HG03135 (cell line): Measurements from ENCODE around the gene FGB.

Experiments
- ATAC-seq: cut with Tn5 transposase; IDR thresholded peaks from one replicate; pipeline ENCODE4 v1.9.1; 2021; ENCODE audit warnings: mild to moderate bottlenecking, moderate library complexity; ENCODE audit not compliant: unreplicated experiment

The FGB gene

DNA sequence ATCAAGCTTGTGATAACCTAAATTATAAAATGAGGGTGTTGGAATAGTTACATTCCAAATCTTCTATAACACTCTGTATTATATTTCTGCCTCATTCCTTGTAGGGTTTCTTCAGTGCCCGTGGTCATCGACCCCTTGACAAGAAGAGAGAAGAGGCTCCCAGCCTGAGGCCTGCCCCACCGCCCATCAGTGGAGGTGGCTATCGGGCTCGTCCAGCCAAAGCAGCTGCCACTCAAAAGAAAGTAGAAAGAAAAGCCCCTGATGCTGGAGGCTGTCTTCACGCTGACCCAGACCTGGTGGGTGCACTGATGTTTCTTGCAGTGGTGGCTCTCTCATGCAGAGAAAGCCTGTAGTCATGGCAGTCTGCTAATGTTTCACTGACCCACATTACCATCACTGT, 2.9 kb downstream of the FGB start:
- ATAC-seq: no peak

GRCh38 chr4:154566639-154567204, 3.9 kb downstream of the FGB start:
- ATAC-seq: no peak

DNA sequence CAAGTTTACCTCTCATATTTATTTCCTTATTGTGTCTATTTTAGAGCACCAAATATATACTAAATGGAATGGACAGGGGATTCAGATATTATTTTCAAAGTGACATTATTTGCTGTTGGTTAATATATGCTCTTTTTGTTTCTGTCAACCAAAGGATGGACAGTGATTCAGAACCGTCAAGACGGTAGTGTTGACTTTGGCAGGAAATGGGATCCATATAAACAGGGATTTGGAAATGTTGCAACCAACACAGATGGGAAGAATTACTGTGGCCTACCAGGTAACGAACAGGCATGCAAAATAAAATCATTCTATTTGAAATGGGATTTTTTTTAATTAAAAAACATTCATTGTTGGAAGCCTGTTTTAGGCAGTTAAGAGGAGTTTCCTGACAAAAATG, 6.2 kb downstream of the FGB start:
- no peak for ATAC-seq

GRCh38 chr4:154569584-154569983, 6.8 kb downstream of the FGB start:
- no peak for ATAC-seq

DNA sequence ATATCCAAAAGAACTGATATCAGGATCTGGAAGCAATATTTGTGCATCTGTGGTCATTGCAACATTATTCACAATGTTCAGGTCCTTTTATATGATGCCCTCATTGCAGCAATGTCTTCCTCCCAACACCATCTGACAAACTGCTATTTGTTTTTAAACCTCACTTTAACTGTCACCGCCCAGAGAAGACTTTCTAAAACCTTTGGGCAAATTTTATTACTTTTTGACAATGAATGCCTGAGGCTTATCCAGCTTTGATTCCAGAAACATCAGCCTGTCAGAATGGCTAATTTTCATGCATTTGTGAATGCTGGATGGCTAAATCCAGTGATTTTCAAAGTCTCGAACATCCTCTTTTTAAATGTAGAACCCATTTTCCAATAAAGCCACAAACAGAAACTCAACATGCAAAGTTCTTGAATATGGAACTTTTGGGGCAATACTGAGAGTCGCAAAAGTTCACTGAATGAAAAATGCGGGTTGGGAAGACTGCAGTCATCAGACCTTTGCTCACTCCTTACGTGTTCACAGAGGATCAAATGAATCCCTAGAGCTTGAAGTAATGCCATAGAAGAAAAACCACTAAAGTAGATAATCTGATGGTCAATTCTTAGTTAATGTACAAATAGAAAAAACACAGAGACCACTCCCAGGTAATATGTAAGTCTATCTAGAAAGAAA, 10.5 kb downstream of the FGB start:
- no peak for ATAC-seq

GRCh38 chr4:154574311-154574710, 11.5 kb downstream of the FGB start:
- ATAC-seq: no peak

DNA sequence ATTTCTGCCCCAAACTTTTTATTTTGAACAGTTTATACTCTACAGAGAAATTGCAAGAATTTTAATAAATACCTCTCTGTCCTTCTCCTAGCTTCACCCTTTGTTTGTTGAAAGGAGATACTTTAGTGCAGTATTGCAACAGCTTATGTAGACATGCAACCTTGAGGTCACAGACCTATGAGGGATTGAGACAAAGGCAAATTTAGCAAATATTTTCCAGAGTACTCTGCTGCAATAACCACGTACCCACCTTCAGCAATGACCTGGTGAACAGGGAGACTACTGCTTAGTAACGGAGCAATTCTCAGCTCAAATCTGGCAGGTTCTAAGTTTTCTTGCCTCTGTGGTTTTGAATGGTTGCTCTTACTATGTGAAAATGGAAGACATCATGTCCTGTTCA, 14.5 kb downstream of the FGB start:
- no peak for ATAC-seq

DNA sequence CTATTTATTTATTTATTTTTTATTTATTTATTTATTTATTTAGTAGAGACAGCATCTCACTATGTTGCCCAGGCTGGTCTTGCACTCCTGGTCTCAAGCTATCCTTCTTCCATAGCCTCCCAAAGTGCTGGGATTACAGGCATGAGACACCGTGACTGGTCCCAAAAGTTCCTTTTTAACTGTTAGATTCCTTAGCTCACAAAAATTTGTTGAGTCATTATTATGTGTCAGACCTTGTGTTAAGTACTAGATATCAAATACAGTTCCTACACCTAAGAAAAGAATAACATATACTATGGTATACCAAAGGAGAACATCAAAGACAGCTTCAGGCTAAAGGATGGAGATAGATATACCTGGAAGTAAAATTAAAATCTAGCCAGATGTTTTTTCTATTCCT, 16.1 kb downstream of the FGB start:
- ATAC-seq: no peak

- no peak for ATAC-seq
Observed at GRCh38 chr4:154579927-154580326, 17.1 kb downstream of the FGB start.

- ATAC-seq: no peak
Observed at GRCh38 chr4:154582723-154583122, 19.9 kb downstream of the FGB start.

DNA sequence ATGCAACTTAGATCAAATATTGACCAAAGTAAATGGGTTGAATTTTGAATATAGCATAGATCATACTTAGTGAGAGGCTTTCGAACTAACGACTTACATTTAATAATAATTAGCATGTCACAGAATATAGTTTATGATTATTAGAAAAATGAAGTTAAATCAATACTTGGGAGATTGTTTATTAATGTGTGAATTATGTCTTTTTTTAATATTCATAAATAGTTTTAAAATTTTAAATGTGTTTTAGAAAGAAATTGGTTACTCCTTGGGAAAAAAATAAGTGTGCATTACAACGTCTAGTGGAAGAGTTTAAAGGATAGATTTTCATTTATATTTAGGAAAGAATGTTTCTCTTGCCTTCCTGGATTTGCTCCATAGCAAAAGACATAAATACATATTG, 20.4 kb downstream of the FGB start:
- no peak for ATAC-seq

DNA sequence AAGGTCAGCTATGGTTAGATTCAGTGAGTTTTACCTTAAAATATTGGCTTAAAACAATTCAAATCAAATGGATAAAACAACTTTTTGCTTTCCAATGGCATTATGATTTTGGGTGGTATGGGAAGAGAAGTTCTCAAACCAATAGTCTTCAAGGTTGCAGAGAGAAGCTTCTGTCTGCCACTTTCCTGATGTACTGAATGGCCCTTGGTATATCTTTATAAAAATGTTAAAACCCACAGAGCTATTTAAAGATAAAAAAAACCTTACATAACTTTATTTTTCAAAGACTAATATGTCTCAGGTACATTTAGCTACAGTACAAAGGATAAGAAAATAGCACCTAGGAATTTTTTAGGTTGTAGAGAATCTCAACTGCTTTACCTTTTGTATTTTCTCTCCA, 20.9 kb downstream of the FGB start:
- ATAC-seq: no peak

DNA sequence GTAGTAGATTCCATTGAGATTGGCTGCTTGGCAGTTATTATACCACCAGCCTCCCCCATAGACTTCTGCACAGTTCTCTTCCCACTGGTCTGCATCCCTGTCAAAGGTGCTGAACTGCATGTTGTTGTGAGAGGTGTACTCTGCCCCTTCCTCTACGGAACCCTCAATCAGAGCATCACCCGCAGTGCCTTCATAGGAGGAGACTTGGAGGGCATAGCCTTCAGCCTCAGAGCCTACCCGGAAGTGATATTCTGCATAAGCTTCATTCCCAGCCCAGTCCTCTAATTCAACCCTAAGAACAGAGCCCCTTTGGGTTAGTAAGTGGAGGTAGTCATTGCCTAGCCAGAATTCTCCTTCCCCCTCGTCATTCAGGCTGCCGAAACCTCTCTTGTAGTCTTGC, 21.4 kb downstream of the FGB start:
- no peak for ATAC-seq

- no peak for ATAC-seq
Observed at GRCh38 chr4:154585369-154586018, 22.7 kb downstream of the FGB start.

GRCh38 chr4:154586296-154587033, 23.7 kb downstream of the FGB start:
- no peak for ATAC-seq

- ATAC-seq: no peak
Observed at GRCh38 chr4:154588198-154588597, 25.4 kb downstream of the FGB start.

DNA sequence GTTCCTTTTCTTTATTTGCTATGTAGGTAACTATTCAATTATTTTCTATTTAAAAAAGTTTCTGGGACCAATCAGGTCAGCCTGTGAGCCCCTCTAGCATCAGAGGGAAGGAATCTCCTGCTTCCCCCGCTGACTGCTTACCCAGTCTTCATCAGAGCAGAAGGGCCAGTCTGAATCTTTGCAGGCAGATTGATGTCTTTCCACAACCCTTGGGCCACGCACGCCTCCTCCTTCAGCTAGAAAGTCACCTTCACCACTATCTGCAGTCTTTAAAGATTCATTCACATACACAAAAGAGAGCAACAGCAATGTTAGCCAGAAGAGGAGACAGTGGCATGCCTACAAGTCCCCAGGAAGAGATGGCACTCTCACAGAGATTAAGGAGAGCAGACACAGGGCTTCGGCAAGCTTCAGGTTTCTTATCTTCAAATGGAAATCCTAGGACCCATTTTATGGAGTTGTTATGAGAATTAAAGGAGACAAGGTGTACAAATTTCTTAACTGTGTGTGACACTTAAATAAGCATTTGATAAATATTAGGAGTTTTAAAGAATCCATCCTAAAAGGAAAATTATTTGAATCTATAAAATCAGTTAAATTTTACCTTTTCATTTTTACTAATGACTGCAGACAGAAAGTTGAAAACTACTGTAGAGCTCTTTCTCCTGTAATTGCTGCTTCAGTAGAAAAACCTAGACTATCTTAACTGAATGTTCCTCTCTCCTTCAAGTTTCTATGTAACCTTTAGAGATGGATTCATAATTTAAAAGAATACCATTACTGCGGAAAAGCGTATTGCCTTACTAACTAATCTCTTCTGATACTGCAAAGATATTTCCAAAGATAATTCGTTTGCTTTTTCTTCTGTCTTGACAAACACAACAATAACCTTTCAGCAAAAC, 26.7 kb downstream of the FGB start:
- no peak for ATAC-seq

DNA sequence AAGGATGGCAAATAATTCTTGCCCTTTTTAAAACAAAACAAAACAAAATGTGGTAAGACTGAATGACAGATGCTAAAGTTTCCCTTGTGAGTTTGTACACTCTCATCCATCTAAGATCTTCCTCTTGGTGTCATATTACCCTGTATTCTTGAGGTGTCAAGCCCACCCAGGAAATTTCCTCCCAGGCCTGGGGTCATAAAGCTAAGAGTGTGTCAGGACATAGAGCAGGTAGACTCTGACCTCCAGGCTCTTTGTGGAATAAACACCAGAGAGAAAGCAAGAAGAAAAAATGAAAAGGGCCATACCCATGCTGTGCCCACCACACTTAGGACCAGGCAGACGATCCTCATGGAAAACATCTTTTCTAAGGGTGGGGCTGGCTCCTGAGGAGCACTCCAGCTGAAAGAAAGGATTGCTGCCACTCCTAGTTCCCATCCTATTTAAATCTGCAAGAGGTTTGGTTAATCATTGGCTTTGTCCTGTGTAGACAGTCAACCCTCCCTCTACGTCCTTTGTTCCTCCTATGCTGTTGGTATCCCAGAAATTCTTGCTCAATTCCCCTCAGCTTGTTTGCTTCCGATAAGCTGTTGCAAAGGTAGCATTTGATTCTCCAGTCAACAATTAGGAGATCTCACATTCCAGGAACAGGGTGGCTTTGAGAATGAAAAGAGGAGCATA, 27.7 kb downstream of the FGB start, which contains the start of gene FGA:
Gene FGA (minus strand): TSS at position 414 of the 678 bp plus-strand sequence. CDS start 55 bp downstream, at position 359.
- ATAC-seq: no peak

GRCh38 chr4:154591890-154592289, 29.1 kb downstream of the FGB start:
- no peak for ATAC-seq

DNA sequence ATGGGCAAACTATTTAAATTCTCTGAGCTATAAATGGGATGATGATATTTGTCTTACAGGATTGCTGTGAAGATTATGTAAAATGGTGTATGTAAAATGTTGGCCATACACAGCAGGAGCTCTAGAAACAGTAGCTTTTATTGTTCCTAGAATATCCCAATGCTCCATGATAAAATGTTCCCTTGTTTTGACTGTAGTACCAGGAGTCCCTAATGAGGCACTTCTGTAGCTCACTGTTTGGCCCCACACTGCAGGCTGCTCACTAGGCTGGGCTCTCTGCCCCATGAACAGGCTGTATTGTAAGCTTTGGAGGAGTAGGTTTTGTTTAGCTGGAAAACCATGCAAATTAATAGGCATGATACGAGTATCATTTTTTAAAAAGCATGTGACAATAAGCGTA, 31.1 kb downstream of the FGB start:
- ATAC-seq: no peak
